DOHH2 (cell line): Measurements from ENCODE around the gene SHISA3.

Experiments used
- CTCF ChIP-seq: fragments of 200-600 bp; sonication (generic); IDR thresholded peaks from one replicate; pipeline ENCODE4 v1.5.1; 2014; ENCODE audit warnings: antibody characterized with exemption, mild to moderate bottlenecking, low read depth, low read length; ENCODE audit not compliant: poor library complexity, severe bottlenecking
- EZH2phosphoT487 ChIP-seq: fragments of 200-600 bp; sonication (generic); IDR thresholded peaks from 2 replicates; pipeline ENCODE4 v1.6.1; 2017; ENCODE audit warnings: borderline replicate concordance, mild to moderate bottlenecking, antibody characterized with exemption, low read length, moderate library complexity, mixed read lengths

DNA sequence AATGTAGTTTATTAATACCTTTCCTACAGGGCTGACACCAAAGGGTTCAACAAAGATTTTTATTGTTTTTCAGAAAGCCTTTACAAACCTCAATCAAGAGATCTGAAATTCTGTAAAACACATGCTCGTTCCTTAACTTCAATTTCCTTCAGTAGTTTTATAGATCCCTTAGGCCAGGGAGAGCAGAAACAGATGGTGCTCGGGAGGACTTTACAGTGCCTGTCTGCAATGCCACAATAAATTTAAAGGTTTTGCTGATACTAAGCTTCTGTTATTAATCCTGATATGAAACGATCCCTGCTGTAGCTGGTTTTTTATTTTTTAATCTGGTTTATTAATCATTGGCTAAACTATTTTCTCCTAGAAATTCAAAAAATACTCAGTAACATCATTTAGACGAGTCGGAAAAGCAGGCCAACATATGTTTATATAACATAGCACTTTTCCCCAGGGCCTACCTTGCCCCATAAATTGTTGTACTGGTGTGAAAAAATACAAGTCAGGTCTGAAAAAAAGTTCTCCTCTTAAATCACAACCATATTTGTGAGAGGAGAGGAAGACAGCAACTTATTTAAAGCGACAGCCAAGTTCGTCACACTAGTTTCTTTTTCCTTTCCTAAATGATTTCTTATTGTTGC is 39.8 kb downstream of the SHISA3 start:
- no peak for TF ChIP-seq CTCF
- TF ChIP-seq EZH2phosphoT487 = no peak
